Stimulated activated CD4-positive, alpha-beta T cell treated with anti-CD3 and anti-CD28 coated beads, Interleukin-4, amount 100 ng/mL, for 4 hours (primary cell): ENCODE measurements around the gene NLRP12.
"Not testable (repeated sequence)": the region's sequence is repeated elsewhere in the genome, so short reads cannot be mapped to it uniquely, and the experiment has no call there.

Experiments used
- DNase-seq, 2 experiments: peaks; one replicate each; pipeline ENCODE4 v3.0.0-alpha.2; 2020

NLRP12 gene

GRCh38 chr19:53774491-53774890, 49.6 kb downstream of the NLRP12 start:
- DNase-seq: not testable (repeated sequence)

GRCh38 chr19:53773999-53774398, 50.1 kb downstream of the NLRP12 start:
- DNase-seq: no peak

GRCh38 chr19:53772943-53773342, 51.2 kb downstream of the NLRP12 start:
- peak; percentile 21 for DNase-seq

GRCh38 chr19:53771144-53771543, 53.0 kb downstream of the NLRP12 start:
- DNase-seq: no peak

GRCh38 chr19:53769696-53770309, 54.3 kb downstream of the NLRP12 start:
- not testable (repeated sequence) for DNase-seq

GRCh38 chr19:53768401-53768800, 55.7 kb downstream of the NLRP12 start:
- DNase-seq: no peak

- DNase-seq: not testable (repeated sequence)
These were observed 65.1 kb downstream of the NLRP12 start for GRCh38 chr19:53758991-53759390.
